AG10803 (cell line): ENCODE measurements around the gene ZDHHC14.

ENCODE experiments used
- DNase-seq: peaks from one replicate; pipeline ENCODE4 v3.0.0; 2010; ENCODE audit warnings: low read depth
- H3K4me3 ChIP-seq: 2 replicates; pipeline ENCODE4 v1.5.1; 2011; ENCODE audit warnings: mild to moderate bottlenecking, low read length, control low read depth
- TF ChIP-seq, protein P1 (sequence below): conservative IDR thresholded peaks from 2 replicates; pipeline ENCODE4 v1.5.1; 2011; ENCODE audit warnings: mild to moderate bottlenecking, low read length, control low read depth, inconsistent platforms

The ZDHHC14 gene

DNA sequence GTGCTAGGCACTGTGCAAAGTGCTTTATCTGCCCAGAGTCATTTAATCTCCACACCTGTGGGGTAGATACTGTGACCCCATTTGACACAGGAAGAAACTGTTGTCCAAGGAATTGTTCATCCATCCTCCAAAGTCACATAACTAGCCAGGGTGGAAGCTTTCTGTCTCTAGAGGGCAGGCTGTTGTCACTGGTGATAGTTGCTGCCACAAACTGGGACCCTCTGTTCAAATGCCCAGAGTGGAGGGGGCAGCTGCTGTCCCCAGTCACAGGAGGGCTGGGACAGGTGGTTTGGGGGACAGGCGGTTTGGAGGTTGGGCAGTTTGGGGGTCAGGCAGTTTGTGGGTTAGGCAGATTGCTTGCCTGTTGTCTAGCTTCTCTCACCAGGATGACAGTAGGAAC lies 41.6 kb upstream of the ZDHHC14 start:
- TF ChIP-seq, protein P1, sequence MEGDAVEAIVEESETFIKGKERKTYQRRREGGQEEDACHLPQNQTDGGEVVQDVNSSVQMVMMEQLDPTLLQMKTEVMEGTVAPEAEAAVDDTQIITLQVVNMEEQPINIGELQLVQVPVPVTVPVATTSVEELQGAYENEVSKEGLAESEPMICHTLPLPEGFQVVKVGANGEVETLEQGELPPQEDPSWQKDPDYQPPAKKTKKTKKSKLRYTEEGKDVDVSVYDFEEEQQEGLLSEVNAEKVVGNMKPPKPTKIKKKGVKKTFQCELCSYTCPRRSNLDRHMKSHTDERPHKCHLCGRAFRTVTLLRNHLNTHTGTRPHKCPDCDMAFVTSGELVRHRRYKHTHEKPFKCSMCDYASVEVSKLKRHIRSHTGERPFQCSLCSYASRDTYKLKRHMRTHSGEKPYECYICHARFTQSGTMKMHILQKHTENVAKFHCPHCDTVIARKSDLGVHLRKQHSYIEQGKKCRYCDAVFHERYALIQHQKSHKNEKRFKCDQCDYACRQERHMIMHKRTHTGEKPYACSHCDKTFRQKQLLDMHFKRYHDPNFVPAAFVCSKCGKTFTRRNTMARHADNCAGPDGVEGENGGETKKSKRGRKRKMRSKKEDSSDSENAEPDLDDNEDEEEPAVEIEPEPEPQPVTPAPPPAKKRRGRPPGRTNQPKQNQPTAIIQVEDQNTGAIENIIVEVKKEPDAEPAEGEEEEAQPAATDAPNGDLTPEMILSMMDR = no peak; the same call in 1 of the 2 replicates
- no peak for DNase-seq
- H3K4me3 ChIP-seq = no peak overlapping the region

DNA sequence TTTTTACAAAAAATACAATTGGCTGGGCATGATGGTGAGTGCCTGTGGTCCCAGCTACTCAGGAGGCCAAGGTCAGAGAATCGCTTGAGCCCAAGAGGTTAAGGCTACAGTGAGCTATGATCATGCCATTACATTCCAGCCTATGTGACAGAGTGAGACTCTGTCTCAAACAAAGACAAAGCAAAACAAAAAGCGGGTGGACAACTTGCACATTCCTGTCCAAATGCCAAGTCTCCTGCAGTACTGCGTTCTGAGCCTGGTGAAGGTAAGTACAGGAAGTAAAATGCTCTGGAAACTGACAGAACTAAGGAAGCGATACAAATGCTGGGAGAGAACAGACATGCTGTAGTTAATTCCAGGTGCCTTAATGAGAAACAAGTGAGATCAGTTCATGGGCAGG lies 37.3 kb upstream of the ZDHHC14 start:
- H3K4me3 ChIP-seq = no peak overlapping the region
- DNase-seq = no peak
- TF ChIP-seq, protein P1 = no peak

DNA sequence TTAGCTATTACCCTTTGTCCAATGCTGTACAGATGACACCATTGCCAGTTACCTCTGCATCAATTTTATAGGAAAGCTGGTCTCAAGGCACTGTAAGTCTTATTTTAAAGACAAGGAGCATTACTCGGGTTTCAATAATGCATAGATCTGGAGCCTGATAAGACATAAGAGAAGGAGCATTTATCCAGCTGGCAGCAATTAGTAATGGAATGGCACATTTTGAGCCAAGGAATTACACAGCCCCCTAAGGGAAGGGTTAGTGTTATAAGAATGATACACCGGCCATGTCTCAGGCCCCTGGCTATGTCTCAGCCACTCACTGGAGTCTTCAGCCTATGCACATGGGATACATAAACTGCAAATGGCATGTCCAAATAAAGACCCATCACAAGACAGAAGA lies 34.6 kb upstream of the ZDHHC14 start:
- TF ChIP-seq, protein P1 = no peak
- H3K4me3 ChIP-seq = no peak overlapping the region
- peak; percentile 12 for DNase-seq

DNA sequence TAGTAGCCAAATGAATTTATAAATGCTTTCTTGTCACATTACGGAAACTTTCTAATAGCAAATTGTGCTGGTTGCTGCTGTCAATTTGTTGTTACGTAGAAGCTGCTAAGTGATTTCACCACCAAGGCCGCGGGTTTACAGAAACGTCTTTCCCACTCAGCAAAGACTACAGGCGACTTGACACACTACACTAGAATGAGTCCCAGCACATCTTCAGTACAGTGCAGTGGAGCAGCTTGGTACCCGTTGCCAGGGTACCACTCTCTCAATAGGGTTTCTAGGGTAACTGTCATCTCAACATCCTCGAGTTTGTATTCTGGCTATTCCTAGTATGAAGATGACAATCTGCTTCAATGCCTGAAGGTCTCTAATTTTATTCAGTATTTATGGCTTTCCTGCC lies 22.7 kb upstream of the ZDHHC14 start:
- TF ChIP-seq, protein P1 = no peak
- DNase-seq = no peak
- no peak overlapping the region for H3K4me3 ChIP-seq

DNA sequence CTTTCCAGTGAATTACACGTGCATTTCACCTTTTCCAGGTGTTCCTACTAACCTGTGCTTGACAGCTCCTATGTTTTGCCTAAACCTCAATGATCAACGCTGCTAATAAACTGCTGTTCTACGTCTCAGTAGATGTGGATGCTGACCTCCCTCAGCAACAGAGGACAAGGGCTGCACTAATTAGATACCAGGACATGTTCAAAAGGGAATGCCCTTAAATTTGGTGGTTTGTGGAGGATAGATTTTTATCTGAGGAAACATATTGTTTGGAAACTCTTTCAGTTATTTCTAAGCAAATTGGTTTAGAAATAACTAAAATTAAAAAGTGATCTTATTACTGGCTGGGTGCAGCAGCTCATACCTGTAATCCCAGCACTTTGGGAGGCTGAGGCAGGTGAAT lies 19.1 kb upstream of the ZDHHC14 start:
- no peak overlapping the region for H3K4me3 ChIP-seq
- no peak for DNase-seq
- TF ChIP-seq, protein P1 = no peak

DNA sequence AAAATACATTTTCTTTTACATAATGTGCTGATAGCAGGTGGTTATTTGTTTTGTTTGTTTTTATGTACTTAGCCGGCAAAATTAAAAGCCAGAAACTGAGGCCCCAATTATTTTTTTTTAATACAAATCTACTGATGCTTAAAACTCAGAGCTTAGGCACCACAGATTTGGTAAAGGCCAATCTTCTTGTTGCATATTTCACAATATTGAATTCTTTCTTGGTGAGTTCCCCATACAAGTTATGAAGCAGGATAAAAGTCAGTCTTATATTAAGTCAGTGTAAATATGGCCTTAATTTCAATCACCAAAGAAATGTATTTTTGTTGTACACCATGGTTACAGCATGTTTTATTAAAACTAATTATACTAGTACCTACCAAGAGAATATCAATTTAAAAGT lies 16.3 kb upstream of the ZDHHC14 start:
- DNase-seq = no peak
- TF ChIP-seq, protein P1 = no peak
- no peak overlapping the region for H3K4me3 ChIP-seq

DNA sequence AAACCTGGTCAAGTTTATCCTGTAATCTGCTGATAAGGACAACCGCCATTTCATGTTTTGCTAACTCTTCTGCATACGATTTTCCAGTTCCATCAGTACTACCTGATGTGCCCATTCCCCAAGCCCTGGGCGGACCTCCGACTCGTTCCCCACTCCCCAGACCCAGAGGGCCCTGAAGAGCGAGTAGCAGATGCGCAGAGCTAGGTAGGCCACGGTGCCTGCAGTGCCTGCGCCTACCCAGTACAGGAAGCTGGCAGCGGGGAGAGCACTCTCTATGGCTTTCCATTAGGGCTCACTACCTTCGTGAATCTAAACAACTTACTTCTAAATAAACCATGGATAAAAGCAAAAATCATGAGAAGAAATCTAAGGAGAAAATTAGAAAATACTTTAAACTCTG lies 14.3 kb upstream of the ZDHHC14 start:
- TF ChIP-seq, protein P1 = no peak

More for the DNA sequence above, 14.3 kb upstream of the ZDHHC14 start:
- no peak overlapping the region for H3K4me3 ChIP-seq
- DNase-seq = no peak
